Hepatocyte (in vitro differentiated cells): ENCODE data around the gene TMX3. TPM values are rescaled to one million over a fixed set of nuclear protein-coding genes. Genes with fewer than 3 reads are reported as not detected.

Experiments
- DNase-seq: peaks from one replicate; pipeline ENCODE4 v3.0.0-alpha.2; 2016; ENCODE audit warnings: low spot score
- H2AFZ ChIP-seq: fragments of 200-600 bp; sonication (generic); 2 replicates; pipeline ENCODE4 v1.6.0; 2016; ENCODE audit warnings: antibody characterized with exemption, mild to moderate bottlenecking
- H3K27ac ChIP-seq: fragments of 200-600 bp; sonication (generic); 2 replicates; pipeline ENCODE4 v1.5.1; 2016; ENCODE audit warnings: mild to moderate bottlenecking
- H3K27me3 ChIP-seq: fragments of 200-600 bp; sonication (generic); 2 replicates; pipeline ENCODE4 v1.6.1; 2016
- H3K36me3 ChIP-seq: fragments of 200-600 bp; sonication (generic); replicated peaks from 2 replicates; pipeline ENCODE4 v1.5.1; 2016; ENCODE audit warnings: low read depth; ENCODE audit not compliant: insufficient read depth
- H3K4me1 ChIP-seq: fragments of 200-600 bp; sonication (generic); 2 replicates; pipeline ENCODE4 v1.5.1; 2016; ENCODE audit warnings: mild to moderate bottlenecking, moderate library complexity; ENCODE audit not compliant: insufficient read depth
- H3K4me2 ChIP-seq: fragments of 200-600 bp; sonication (generic); 2 replicates; pipeline ENCODE4 v1.6.0; 2016
- H3K4me3 ChIP-seq: fragments of 200-600 bp; sonication (generic); 2 replicates; pipeline ENCODE4 v1.5.1; 2016; ENCODE audit warnings: mild to moderate bottlenecking
- H3K79me2 ChIP-seq: fragments of 200-600 bp; sonication (generic); 2 replicates; pipeline ENCODE4 v1.6.0; 2017; ENCODE audit warnings: mild to moderate bottlenecking
- H3K9me2 ChIP-seq: fragments of 200-600 bp; sonication (generic); replicated peaks from 2 replicates; pipeline ENCODE4 v1.6.0; 2017; ENCODE audit warnings: mild to moderate bottlenecking; ENCODE audit not compliant: insufficient read depth
- H3K9me3 ChIP-seq: fragments of 200-600 bp; sonication (generic); 2 replicates; pipeline ENCODE4 v1.5.1; 2016; ENCODE audit warnings: low read depth, mild to moderate bottlenecking
- H4K20me1 ChIP-seq: fragments of 200-600 bp; sonication (generic); 2 replicates; pipeline ENCODE4 v1.6.0; 2016; ENCODE audit warnings: mild to moderate bottlenecking; ENCODE audit not compliant: insufficient read depth, poor library complexity, severe bottlenecking
- EZH2 ChIP-seq: fragments of 200-600 bp; sonication (generic); IDR thresholded peaks from 2 replicates; pipeline ENCODE4 v1.6.1; 2016; ENCODE audit warnings: antibody characterized with exemption, mild to moderate bottlenecking, borderline replicate concordance
- EZH2phosphoT487 ChIP-seq: fragments of 200-600 bp; sonication (generic); IDR thresholded peaks from one replicate; pipeline ENCODE4 v1.6.1; 2018; ENCODE audit warnings: antibody characterized with exemption, mild to moderate bottlenecking, low read depth, moderate library complexity; ENCODE audit not compliant: unreplicated experiment, severe bottlenecking
- WGBS: methylation state at CpG from one replicate; pipeline ENCODE4 v1.1.6; 2016; ENCODE audit warnings: low lambda C conversion rate; ENCODE audit errors: missing lambda C conversion rate; 5-methylcytosine and 5-hydroxymethylcytosine counted together
- polyA plus RNA-seq: library from polyadenylated mRNA; unstranded; fragments of >200 nt; fragmentation: Nextera tagmentation; extraction: Ambion mirVana; gene quantifications from 2 replicates; pipeline ENCODE4 v1.2.1, GENCODE V29; 2016
- total RNA-seq: library from RNA; depleted of rRNA; stranded (reverse); fragments of >200 nt; gene quantifications from 2 replicates; pipeline ENCODE4 v1.2.3, GENCODE V29; 2014
- TF ChIP-seq, protein P1 (sequence below): fragments of 200-600 bp; sonication (generic); IDR thresholded peaks from 2 replicates; pipeline ENCODE4 v1.5.1; 2016; ENCODE audit warnings: antibody characterized with exemption, mild to moderate bottlenecking; ENCODE audit not compliant: poor library complexity

Gene TMX3
- total and polyA plus RNA-seq, 2 experiments from 2014 or later: 15.1 to 40.2 TPM

DNA sequence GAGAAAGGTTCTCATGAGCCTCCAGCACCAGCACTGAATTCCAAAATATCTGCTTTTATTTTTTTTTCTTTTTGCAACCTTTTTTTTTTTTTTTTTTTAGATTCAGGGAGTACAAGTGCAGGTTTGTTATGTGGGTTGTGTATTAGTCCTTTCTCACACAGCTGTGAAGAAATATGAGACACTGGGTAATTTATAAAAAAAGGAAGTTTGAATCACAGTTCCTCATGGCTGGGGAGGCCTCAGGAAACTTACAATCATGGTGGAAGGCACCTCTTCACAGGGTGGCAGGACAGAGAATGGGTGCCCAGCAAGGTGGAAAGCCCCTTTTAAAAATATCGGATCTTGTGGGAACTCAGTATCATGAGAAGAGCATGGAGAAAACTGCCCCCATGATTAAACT lies 7.9 kb upstream of the TMX3 start:
- WGBS: 94% methylated on average over 1 of the region's 1 CpG
- no peaks in the 10 kb centered on the region for H3K79me2 ChIP-seq
- no peak for TF ChIP-seq EZH2phosphoT487
- TF ChIP-seq, protein P1, sequence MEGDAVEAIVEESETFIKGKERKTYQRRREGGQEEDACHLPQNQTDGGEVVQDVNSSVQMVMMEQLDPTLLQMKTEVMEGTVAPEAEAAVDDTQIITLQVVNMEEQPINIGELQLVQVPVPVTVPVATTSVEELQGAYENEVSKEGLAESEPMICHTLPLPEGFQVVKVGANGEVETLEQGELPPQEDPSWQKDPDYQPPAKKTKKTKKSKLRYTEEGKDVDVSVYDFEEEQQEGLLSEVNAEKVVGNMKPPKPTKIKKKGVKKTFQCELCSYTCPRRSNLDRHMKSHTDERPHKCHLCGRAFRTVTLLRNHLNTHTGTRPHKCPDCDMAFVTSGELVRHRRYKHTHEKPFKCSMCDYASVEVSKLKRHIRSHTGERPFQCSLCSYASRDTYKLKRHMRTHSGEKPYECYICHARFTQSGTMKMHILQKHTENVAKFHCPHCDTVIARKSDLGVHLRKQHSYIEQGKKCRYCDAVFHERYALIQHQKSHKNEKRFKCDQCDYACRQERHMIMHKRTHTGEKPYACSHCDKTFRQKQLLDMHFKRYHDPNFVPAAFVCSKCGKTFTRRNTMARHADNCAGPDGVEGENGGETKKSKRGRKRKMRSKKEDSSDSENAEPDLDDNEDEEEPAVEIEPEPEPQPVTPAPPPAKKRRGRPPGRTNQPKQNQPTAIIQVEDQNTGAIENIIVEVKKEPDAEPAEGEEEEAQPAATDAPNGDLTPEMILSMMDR: no peak
- TF ChIP-seq EZH2: no peak
- H3K9me3 ChIP-seq: no peaks in the 10 kb centered on the region
- H3K4me2 ChIP-seq: no peak overlapping the region
- no peaks in the 10 kb centered on the region for H3K4me1 ChIP-seq
- H3K27me3 ChIP-seq: no peaks in the 10 kb centered on the region
- H3K36me3 ChIP-seq: no peaks in the 10 kb centered on the region
- DNase-seq: no peak
- no peaks in the 10 kb centered on the region for H4K20me1 ChIP-seq
- no peaks in the 10 kb centered on the region for H3K9me2 ChIP-seq
- H2AFZ ChIP-seq: no peak overlapping the region
- no peak overlapping the region for H3K27ac ChIP-seq
- H3K4me3 ChIP-seq: no peak overlapping the region

DNA sequence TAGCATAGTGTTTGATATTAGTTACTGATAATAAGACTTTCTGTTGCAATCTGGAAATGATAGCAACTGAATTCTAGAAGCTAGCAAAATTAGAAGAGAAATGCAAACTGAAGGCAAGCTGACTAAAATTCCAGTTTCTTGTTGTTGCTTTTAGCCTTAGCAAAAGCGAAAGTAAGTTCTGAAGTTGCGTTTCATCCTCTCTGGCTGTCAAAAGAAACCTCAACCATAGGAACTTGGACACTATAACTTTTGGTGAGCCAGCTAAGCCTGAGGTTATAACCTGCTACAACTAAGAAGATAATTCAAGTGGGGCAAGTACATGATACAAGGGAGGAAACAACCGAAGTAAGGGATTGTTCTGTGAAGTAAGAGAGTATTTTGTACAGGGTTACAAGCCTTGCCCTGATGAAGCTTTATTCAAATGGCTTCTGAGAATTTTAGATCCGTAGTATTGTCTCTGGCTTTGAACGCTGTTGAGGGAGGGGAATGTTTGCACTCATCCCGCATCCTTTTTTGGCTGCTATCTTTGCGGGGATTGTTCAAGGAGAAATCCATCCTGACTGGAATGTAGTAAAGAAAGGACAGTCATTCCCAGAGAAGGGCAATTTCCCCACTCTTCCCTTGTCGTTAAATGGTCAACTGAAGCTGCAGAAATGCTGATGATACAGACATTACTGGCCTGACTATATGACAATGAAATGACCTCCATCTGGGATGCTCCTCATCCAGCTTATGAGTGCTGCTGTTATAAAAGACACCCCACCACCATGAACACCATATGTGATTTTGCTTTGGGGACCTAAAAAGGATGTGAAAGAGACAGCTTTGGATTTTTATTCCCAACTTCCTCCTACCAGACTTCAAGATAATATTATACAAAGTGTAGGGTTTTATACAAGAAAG lies 7.0 kb upstream of the TMX3 start:
- Histone ChIP-seq H3K9me2 (no peaks in the 10 kb centered on the region), H2AFZ (no peak overlapping the region), H3K4me3 (no peak overlapping the region), H3K9me3 (no peaks in the 10 kb centered on the region), H3K36me3 (no peaks in the 10 kb centered on the region), H3K27me3 (no peaks in the 10 kb centered on the region), H4K20me1 (no peaks in the 10 kb centered on the region), H3K79me2 (no peaks in the 10 kb centered on the region), H3K27ac (no peak overlapping the region), H3K4me1 (no peaks in the 10 kb centered on the region), H3K4me2 (no peak overlapping the region)
- WGBS: 84% methylated on average over 8 of the region's 8 CpGs
- no peak for DNase-seq
- TF ChIP-seq, protein P1: no peak
- TF ChIP-seq EZH2phosphoT487 (no peak), EZH2 (no peak)

DNA sequence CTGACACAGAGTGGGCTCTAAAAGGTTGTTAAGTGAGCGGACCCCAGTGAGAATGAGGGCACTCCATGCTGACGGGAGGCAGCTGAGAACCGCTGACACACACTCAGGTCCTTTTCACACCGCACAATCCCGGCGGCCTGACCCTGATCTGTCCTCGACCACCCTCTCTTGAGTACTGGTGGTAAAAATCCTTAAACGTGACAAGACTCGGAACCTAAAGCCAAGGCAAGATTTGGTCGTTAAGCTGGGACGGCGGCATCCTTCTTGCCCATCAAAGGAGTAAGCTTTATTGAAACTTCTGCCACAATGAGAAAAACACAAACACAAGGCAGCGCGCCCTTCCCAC lies 569 bp downstream of the TMX3 start:
- H3K27ac ChIP-seq: peak overlapping the region; percentile 85
- H3K27me3 ChIP-seq: no peaks in the 10 kb centered on the region
- TF ChIP-seq EZH2 (no peak), EZH2phosphoT487 (no peak)
- TF ChIP-seq, protein P1: no peak

More for the DNA sequence above, 569 bp downstream of the TMX3 start:
- peak; percentile 29 for DNase-seq
- peak overlapping the region; percentile 98 for H2AFZ ChIP-seq
- peaks cover 3% of the 10 kb centered on the region for H4K20me1 ChIP-seq
- H3K4me2 ChIP-seq: peak overlapping the region; percentile 90
- peaks cover 4% of the 10 kb centered on the region for H3K4me1 ChIP-seq
- peaks cover 5% of the 10 kb centered on the region for H3K36me3 ChIP-seq
- H3K79me2 ChIP-seq: peaks cover 38% of the 10 kb centered on the region
- H3K9me3 ChIP-seq: no peaks in the 10 kb centered on the region
- H3K4me3 ChIP-seq: peak overlapping the region; percentile 79
- 2% methylated on average over 14 of the region's 14 CpGs for WGBS
- no peaks in the 10 kb centered on the region for H3K9me2 ChIP-seq
